A673 (cell line): ENCODE results near the gene FBXO9. TPM values are rescaled to one million over a fixed set of nuclear protein-coding genes. Genes with fewer than 3 reads are reported as not detected.

Experiments used
- BruUV-seq: library from RNA; stranded (reverse); fragments of 400-500 nt; replicated peaks from 2 replicates; lab custom pipeline; 2021; lab: Mats Ljungman, UMichigan
- CTCF ChIA-PET: fragments of 300-600 bp; sonication (Branson Sonifier 250); formaldehyde crosslinking; loops from one replicate; lab custom pipeline; 2022; ENCODE audit warnings: antibody characterized with exemption; lab: Charles Lee
- POLR2A ChIA-PET: fragments of 300-600 bp; sonication (Branson Sonifier 250); formaldehyde crosslinking; loops from one replicate; lab custom pipeline; 2022; ENCODE audit warnings: antibody characterized with exemption; ENCODE audit not compliant: low non-redundant PET; lab: Charles Lee
- DNase-seq: peaks from one replicate; pipeline ENCODE4 v3.0.0-alpha.2; 2015; ENCODE audit warnings: low spot score
- H3K27ac ChIP-seq: fragments of 200-600 bp; sonication (generic); 2 replicates; pipeline ENCODE4 v1.5.1; 2016; ENCODE audit warnings: mixed run types, low read depth, mild to moderate bottlenecking, mixed read lengths, antibody characterized with exemption, low read length; ENCODE audit not compliant: poor library complexity, severe bottlenecking
- H3K27me3 ChIP-seq: fragments of 200-600 bp; sonication (generic); replicated peaks from 2 replicates; pipeline ENCODE4 v1.6.1; 2017; ENCODE audit warnings: mixed run types, low read depth, mild to moderate bottlenecking, mixed read lengths, antibody characterized with exemption, low read length; ENCODE audit not compliant: insufficient read depth, poor library complexity
- H3K36me3 ChIP-seq: fragments of 200-600 bp; sonication (generic); 2 replicates; pipeline ENCODE4 v1.6.1; 2016; ENCODE audit warnings: mixed run types, mild to moderate bottlenecking, mixed read lengths, antibody characterized with exemption, low read length; ENCODE audit not compliant: insufficient read depth, poor library complexity, severe bottlenecking
- H3K4me1 ChIP-seq: fragments of 200-600 bp; sonication (generic); 2 replicates; pipeline ENCODE4 v1.6.1; 2017; ENCODE audit warnings: mixed run types, mild to moderate bottlenecking, mixed read lengths, antibody characterized with exemption, low read length; ENCODE audit not compliant: insufficient read depth, poor library complexity, severe bottlenecking
- H3K4me3 ChIP-seq: fragments of 200-600 bp; sonication (generic); 2 replicates; pipeline ENCODE4 v1.5.1; 2016; ENCODE audit warnings: low read depth, mixed run types, mild to moderate bottlenecking, mixed read lengths, low read length; ENCODE audit not compliant: poor library complexity, severe bottlenecking
- H3K9me3 ChIP-seq: fragments of 200-600 bp; sonication (generic); 2 replicates; pipeline ENCODE4 v1.6.1; 2016; ENCODE audit warnings: mixed run types, low read depth, mild to moderate bottlenecking, mixed read lengths, antibody characterized with exemption, low read length; ENCODE audit not compliant: poor library complexity, severe bottlenecking
- EZH2 ChIP-seq: fragments of 200-600 bp; sonication (generic); IDR thresholded peaks from 2 replicates; pipeline ENCODE4 v1.6.1; 2017; ENCODE audit warnings: borderline replicate concordance, low read depth, mild to moderate bottlenecking, mixed read lengths, antibody characterized with exemption, low read length; ENCODE audit not compliant: poor library complexity, severe bottlenecking
- intact Hi-C: fragments of 100-400 bp; cut with micrococcal nuclease; formaldehyde crosslinking; loops from one replicate; pipeline ENCODE4 v1.10.0; 2022; ENCODE audit not compliant: unreplicated experiment
- total RNA-seq: library from RNA; stranded (reverse); gene quantifications from 2 replicates; pipeline ENCODE4 v1.2.3, GENCODE V29; 2021
- TF ChIP-seq, protein P1 (sequence below): fragments of 300-800, 200-600 bp; sonication (generic); conservative IDR thresholded peaks from 2 replicates; pipeline ENCODE4 v1.5.1; 2017; ENCODE audit warnings: low read depth, mild to moderate bottlenecking, antibody characterized with exemption, low read length, moderate library complexity, mixed read lengths

The FBXO9 gene
- total RNA-seq, 1 experiment from 2014 or later, result 76.7 TPM

DNA sequence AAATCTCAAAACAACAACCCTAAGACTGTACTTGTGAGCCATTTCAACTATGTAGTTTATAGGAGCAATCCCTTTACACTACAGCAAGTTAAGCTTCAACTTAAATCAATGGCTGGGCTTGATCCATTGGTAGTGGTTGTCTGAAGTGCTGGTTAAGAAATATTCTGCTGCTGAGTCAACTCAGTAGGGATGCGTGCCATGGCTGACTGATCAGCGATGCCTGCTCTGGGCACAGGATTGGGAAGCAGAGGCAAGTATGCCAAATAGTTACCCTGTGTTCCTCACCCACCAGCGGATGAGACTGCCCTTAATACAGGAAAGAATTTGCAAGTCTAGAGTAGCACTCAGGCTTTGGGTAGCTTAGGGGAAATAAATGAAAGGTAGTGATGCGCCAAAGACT is 41.9 kb downstream of the FBXO9 start:
- H3K27ac ChIP-seq, result no peak overlapping the region
- TF ChIP-seq, protein P1, sequence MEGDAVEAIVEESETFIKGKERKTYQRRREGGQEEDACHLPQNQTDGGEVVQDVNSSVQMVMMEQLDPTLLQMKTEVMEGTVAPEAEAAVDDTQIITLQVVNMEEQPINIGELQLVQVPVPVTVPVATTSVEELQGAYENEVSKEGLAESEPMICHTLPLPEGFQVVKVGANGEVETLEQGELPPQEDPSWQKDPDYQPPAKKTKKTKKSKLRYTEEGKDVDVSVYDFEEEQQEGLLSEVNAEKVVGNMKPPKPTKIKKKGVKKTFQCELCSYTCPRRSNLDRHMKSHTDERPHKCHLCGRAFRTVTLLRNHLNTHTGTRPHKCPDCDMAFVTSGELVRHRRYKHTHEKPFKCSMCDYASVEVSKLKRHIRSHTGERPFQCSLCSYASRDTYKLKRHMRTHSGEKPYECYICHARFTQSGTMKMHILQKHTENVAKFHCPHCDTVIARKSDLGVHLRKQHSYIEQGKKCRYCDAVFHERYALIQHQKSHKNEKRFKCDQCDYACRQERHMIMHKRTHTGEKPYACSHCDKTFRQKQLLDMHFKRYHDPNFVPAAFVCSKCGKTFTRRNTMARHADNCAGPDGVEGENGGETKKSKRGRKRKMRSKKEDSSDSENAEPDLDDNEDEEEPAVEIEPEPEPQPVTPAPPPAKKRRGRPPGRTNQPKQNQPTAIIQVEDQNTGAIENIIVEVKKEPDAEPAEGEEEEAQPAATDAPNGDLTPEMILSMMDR, result no peak
- TF ChIP-seq EZH2, result no peak
- no peaks in the 10 kb centered on the region for H3K4me1 ChIP-seq
- peaks cover under 1% of the 10 kb centered on the region for H3K36me3 ChIP-seq
- H3K4me3 ChIP-seq, result no peak overlapping the region
- H3K27me3 ChIP-seq, result no peaks in the 10 kb centered on the region
- CTCF ChIA-PET, result no interaction called here
- BruUV-seq, result no TSS peak
- intact Hi-C loops, result loop anchor here (10.0 kb wide), 1 partner anchor 378 kb away; no protein-coding TSS in a partner anchor
- no peaks in the 10 kb centered on the region for H3K9me3 ChIP-seq
- no peak for DNase-seq
- POLR2A ChIA-PET, result no interaction called here

GRCh38 chr6:53109612-53110011 is 44.4 kb downstream of the FBXO9 start:
- ChIA-PET CTCF (no interaction called here), POLR2A (no interaction called here)
- Histone ChIP-seq H3K36me3 (no peaks in the 10 kb centered on the region), H3K27me3 (no peaks in the 10 kb centered on the region), H3K4me1 (no peaks in the 10 kb centered on the region), H3K9me3 (no peaks in the 10 kb centered on the region), H3K4me3 (no peak overlapping the region), H3K27ac (no peak overlapping the region)
- intact Hi-C loops, result loop anchor here (10.0 kb wide), 1 partner anchor 375 kb away; no protein-coding TSS in a partner anchor
- TF ChIP-seq, protein P1, result no peak
- TF ChIP-seq EZH2, result no peak
- DNase-seq, result no peak
- BruUV-seq, result no TSS peak

DNA sequence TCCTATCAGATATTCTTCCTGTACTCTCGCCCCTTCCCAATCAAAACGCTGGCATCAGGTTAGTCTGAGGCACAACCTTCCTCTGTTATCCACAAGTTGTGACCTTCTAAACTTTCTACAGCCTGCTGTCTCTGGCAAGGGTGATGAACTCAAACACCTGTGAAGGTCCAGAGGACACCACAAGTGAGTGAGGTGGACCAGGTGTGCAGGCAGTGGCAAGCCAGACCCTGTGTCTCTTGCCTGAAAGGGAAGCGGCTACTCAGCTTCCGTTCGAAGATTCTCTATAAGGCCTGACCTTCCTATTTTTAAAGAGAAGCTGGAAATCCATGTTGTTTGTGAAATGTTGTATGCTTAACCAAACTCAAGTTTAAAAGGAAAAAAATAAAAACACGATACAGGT is 46.7 kb downstream of the FBXO9 start:
- Histone ChIP-seq H3K9me3 (no peaks in the 10 kb centered on the region), H3K4me1 (no peaks in the 10 kb centered on the region), H3K36me3 (no peaks in the 10 kb centered on the region), H3K4me3 (no peak overlapping the region), H3K27me3 (no peaks in the 10 kb centered on the region), H3K27ac (no peak overlapping the region)
- ChIA-PET POLR2A (no interaction called here), CTCF (no interaction called here)
- TF ChIP-seq, protein P1, result no peak
- TF ChIP-seq EZH2, result no peak
- BruUV-seq, result no TSS peak
- no peak for DNase-seq
- intact Hi-C loops, result no loop called here
